A549 (cell line): ENCODE results near the gene ABHD5. TPM values are rescaled to one million over a fixed set of nuclear protein-coding genes. Genes with fewer than 3 reads are reported as not detected.

Experiments used
- ATAC-seq, 2 experiments: fragments of 200-7000 bp in 1 of 2; fragments of >200 bp in 1 of 2; cut with Nextera tagmentation in 1 of 2; cut with Tn5 transposase in 1 of 2; 3 replicates each; pipeline versions ENCODE4 v1.8.0 to v1.9.1; 2018 to 2020; ENCODE audit warnings: mild to moderate bottlenecking in 1 of 2, moderate library complexity in 1 of 2
- CTCF ChIA-PET: fragments of 300-600 bp; sonication (Branson Sonifier 250); formaldehyde crosslinking; extraction: SDS; loops from one replicate; lab custom pipeline; 2021; ENCODE audit warnings: antibody characterized with exemption, inconsistent platforms; lab: Yijun Ruan, JAX
- POLR2A ChIA-PET: fragments of 350-600 bp; formaldehyde crosslinking; extraction: SDS; loops from one replicate; lab custom pipeline; 2021; ENCODE audit warnings: antibody characterized with exemption, inconsistent platforms; lab: Yijun Ruan, JAX
- DNase-seq, 2 experiments: peaks; one replicate each; pipeline versions ENCODE4 v3.0.0 to v3.0.0-alpha.2; 2011 to 2016; ENCODE audit warnings: low read depth in 1 of 2, low spot score in 1 of 2
- FAIRE-seq: peaks from 2 replicates; lab custom pipeline; 2011; peaks lifted over from hg19 to GRCh38; lab: Jason Lieb, UNC
- H3K27ac ChIP-seq, 2 experiments: fragments of >200 bp; sonication (Bioruptor Twin); formaldehyde crosslinking; 3 replicates each; pipeline ENCODE4 v1.5.1; 2016 to 2017
- H3K4me1 ChIP-seq: fragments of >200 bp; sonication (Bioruptor Twin); formaldehyde crosslinking; 3 replicates; pipeline ENCODE4 v1.6.1; 2016
- H3K4me2 ChIP-seq: fragments of >200 bp; sonication (Bioruptor Twin); formaldehyde crosslinking; 3 replicates; pipeline ENCODE4 v1.6.1; 2016
- H3K4me3 ChIP-seq: fragments of >200 bp; sonication (Bioruptor Twin); formaldehyde crosslinking; 3 replicates; pipeline ENCODE4 v1.5.1; 2016
- H3K9me3 ChIP-seq: fragments of >200 bp; sonication (Bioruptor Twin); formaldehyde crosslinking; 3 replicates; pipeline ENCODE4 v1.6.1; 2016
- EHF ChIP-seq: fragments of 250-450 bp; sonication (Bioruptor Pico); IDR thresholded peaks from 2 replicates; pipeline ENCODE4 v1.5.0; 2020; ENCODE audit warnings: mild to moderate bottlenecking
- EP300 ChIP-seq, 2 experiments: fragments of >200 bp; sonication (Bioruptor Twin); formaldehyde crosslinking; IDR thresholded peaks; 2 replicates in 1 of 2; 3 replicates in 1 of 2; pipeline ENCODE4 v1.6.1; 2016 to 2017
- ESRRA ChIP-seq: fragments of 150-350 bp; IDR thresholded peaks from 2 replicates; pipeline ENCODE4 v1.6.1; 2014; ENCODE audit warnings: mild to moderate bottlenecking, low read length, borderline replicate concordance
- KDM5A ChIP-seq: fragments of 200-600 bp; sonication (generic); IDR thresholded peaks from 2 replicates; pipeline ENCODE4 v1.6.1; 2016; ENCODE audit warnings: antibody characterized with exemption, mild to moderate bottlenecking
- MAFK ChIP-seq: fragments of 450-650 bp; IDR thresholded peaks from 2 replicates; pipeline ENCODE4 v1.6.1; 2014; ENCODE audit not compliant: partially characterized antibody
- POLR2A ChIP-seq: IDR thresholded peaks from 2 replicates; pipeline ENCODE4 v1.6.1; 2012; ENCODE audit warnings: mild to moderate bottlenecking, low read length
- RAD21 ChIP-seq, 2 experiments: fragments of >200 bp in 1 of 2; sonication (Bioruptor Twin) in 1 of 2; formaldehyde crosslinking in 1 of 2; IDR thresholded peaks in 1 of 2; conservative IDR thresholded peaks in 1 of 2; 2 replicates in 1 of 2; 3 replicates in 1 of 2; pipeline ENCODE4 v1.6.1; 2012 to 2018; ENCODE audit warnings: inconsistent platforms in 1 of 2
- RFX5 ChIP-seq: fragments of 450-650 bp; IDR thresholded peaks from 2 replicates; pipeline ENCODE4 v1.7.1; 2014; ENCODE audit warnings: antibody characterized with exemption, mild to moderate bottlenecking, moderate library complexity
- SMC3 ChIP-seq: fragments of >200 bp; sonication (Bioruptor Twin); formaldehyde crosslinking; IDR thresholded peaks from 3 replicates; pipeline ENCODE4 v1.6.1; 2018; ENCODE audit warnings: inconsistent platforms
- TP53 ChIP-seq: fragments of 250-450 bp; sonication (Bioruptor Pico); IDR thresholded peaks from 2 replicates; pipeline ENCODE4 v1.5.0; 2021; ENCODE audit warnings: mild to moderate bottlenecking, moderate library complexity
- WGBS: methylation state at CpG from one replicate; pipeline ENCODE4 v1.1.6; 2017; ENCODE audit errors: missing lambda C conversion rate; 5-methylcytosine and 5-hydroxymethylcytosine counted together
- polyA plus RNA-seq, 4 experiments: library from polyadenylated mRNA; depleted of rRNA in 3 of 4; stranded (reverse); fragments of >200 nt; fragmentation: RNase III in 1 of 4; extraction: RNeasy Plus Mini Kit Qiagen cat#74134 plus additional on column Dnase treatment in 1 of 4; gene quantifications; 2 replicates in 3 of 4; 3 replicates in 1 of 4; pipeline ENCODE4 v1.2.3, GENCODE V29; 2011 to 2017
- TF ChIP-seq, protein P1 (sequence below): fragments of >200 bp; sonication (Bioruptor Twin); formaldehyde crosslinking; IDR thresholded peaks from 3 replicates; pipeline ENCODE4 v1.5.1; 2016
- TF ChIP-seq, protein P2 (sequence below): fragments of 250-450 bp; sonication (Bioruptor Pico); IDR thresholded peaks from 2 replicates; pipeline ENCODE4 v1.5.0; 2021; ENCODE audit warnings: mild to moderate bottlenecking, moderate library complexity, borderline replicate concordance
- TF ChIP-seq, protein P3 (sequence below): fragments of 450-650 bp; IDR thresholded peaks from 2 replicates; pipeline ENCODE4 v1.6.1; 2014; ENCODE audit warnings: antibody characterized with exemption
- TF ChIP-seq, protein P4 (sequence below): fragments of >200 bp; sonication (Bioruptor Twin); formaldehyde crosslinking; IDR thresholded peaks from 3 replicates; pipeline ENCODE4 v1.6.1; 2016
- TF ChIP-seq, protein P5 (sequence below): IDR thresholded peaks from 2 replicates; pipeline ENCODE4 v1.6.1; 2012

Gene ABHD5
- polyA plus RNA-seq, 2 of the 4 experiments (the other 2 are of a cell fraction), result 16.6 to 17.8 TPM

DNA sequence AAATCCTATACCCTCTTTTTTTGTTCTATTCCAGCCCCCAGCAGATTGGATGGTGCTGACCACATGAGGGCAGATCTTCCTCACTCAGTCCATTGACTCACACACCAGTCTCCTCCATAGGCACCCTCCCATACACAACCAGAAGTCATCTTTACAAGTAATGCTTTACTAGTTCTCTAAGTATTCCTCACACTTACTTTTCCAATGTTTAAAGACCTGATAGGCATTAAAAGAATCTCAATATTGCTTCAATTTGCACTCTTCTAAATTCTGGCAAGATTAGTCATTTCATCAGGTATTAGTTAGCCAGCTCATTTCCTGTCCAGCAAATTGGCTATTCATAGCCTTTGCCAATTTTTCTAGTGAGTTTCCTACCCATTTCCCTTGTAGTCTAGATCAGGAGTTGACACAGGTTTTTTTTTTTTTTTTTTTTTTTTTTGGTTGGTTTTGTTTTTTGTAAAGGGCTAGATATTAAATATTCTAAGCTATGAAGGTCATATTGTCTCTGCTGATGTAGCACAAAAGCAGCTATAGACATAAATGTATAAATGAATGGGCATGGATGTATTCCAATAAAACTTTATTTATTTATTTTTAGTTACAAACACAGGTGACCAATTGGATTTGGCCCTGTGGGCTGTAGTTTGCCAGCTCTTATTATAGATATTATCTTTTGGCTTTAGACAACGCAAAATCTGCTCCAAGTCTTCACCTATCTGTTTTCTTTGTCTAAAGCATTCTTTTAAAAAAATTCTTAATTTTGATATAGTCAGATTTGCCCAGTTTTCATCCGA, 76.1 kb downstream of the ABHD5 start:
- WGBS, result 88% methylated on average over 2 of the region's 2 CpGs
- H3K4me3 ChIP-seq, result no peak overlapping the region
- DNase-seq, result peak in 1 of 2 experiments; percentile 20
- no peak for FAIRE-seq
- no peaks in the 10 kb centered on the region for H3K9me3 ChIP-seq
- H3K4me1 ChIP-seq, result peaks cover 27% of the 10 kb centered on the region
- peak overlapping the region in 1 of 2 experiments; percentile 58; a peak in 2 of 6 replicates for H3K27ac ChIP-seq
- ChIA-PET CTCF (interaction anchor here (0.6 to 1.5 kb wide), 4 partner anchors 10 to 1021 kb away, joined by 3 to 4 read pairs (median 3); no protein-coding TSS in a partner anchor), POLR2A (no interaction called here)
- TF ChIP-seq KDM5A (no peak), RAD21 (conservative IDR thresholded peaks at IDR 0.05 in 1 of 2, IDR thresholded peaks at IDR 0.05 in 1 of 2) (peak; percentile 20 to 38; a peak in 2 of 5 replicates)
- TF ChIP-seq, protein P1, sequence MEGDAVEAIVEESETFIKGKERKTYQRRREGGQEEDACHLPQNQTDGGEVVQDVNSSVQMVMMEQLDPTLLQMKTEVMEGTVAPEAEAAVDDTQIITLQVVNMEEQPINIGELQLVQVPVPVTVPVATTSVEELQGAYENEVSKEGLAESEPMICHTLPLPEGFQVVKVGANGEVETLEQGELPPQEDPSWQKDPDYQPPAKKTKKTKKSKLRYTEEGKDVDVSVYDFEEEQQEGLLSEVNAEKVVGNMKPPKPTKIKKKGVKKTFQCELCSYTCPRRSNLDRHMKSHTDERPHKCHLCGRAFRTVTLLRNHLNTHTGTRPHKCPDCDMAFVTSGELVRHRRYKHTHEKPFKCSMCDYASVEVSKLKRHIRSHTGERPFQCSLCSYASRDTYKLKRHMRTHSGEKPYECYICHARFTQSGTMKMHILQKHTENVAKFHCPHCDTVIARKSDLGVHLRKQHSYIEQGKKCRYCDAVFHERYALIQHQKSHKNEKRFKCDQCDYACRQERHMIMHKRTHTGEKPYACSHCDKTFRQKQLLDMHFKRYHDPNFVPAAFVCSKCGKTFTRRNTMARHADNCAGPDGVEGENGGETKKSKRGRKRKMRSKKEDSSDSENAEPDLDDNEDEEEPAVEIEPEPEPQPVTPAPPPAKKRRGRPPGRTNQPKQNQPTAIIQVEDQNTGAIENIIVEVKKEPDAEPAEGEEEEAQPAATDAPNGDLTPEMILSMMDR, result 0 out of 3 replicates have a peak, but pooled peaks have one; percentile 10
- H3K4me2 ChIP-seq, result no peak overlapping the region
- no peak for ATAC-seq

DNA sequence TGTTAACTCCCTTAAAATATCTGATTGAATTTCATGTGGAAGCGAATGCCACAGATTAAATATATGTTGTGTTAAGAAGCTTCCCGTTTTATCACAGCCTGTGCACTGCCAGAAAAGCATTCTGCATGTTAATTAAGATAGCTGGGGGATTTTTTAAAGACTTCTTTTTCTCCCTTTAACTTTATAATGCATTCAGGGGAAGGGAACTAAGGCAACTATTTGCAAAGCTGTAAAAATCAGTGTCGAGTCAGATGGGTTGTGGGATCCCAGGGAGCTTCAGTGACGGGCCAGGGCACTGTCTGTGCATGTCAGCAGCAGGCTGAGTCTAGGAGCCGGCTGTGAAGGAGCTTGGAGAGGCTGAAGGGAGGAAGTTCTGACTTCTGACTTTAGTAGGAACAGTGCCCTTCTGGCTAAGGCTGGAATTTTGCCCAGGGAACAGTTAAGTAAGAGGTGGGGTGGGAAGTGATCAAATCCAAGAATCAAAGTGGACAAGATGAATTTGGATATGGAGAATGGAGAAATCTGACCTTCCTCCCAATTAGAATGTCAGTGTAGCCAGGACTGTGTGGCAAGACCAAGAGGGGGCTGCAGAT, 77.7 kb downstream of the ABHD5 start:
- Histone ChIP-seq H3K4me3 (no peak overlapping the region), H3K4me1 (peaks cover 41% of the 10 kb centered on the region), H3K4me2 (peak overlapping the region; percentile 86; the same call in 1 of the 3 replicates), H3K27ac (peak overlapping the region; percentile 63 to 82; a peak in 5 of 6 replicates), H3K9me3 (no peaks in the 10 kb centered on the region)
- no peak for DNase-seq
- ChIA-PET POLR2A (interaction anchor here (0.9 kb wide), 1 partner anchor 126 kb away, joined by 3 read pairs; no protein-coding TSS in a partner anchor), CTCF (interaction anchor here (0.7 to 2.1 kb wide), 20 partner anchors 9 to 467 kb away, joined by 3 to 14 read pairs (median 4); no protein-coding TSS in a partner anchor)
- TF ChIP-seq, protein P2, sequence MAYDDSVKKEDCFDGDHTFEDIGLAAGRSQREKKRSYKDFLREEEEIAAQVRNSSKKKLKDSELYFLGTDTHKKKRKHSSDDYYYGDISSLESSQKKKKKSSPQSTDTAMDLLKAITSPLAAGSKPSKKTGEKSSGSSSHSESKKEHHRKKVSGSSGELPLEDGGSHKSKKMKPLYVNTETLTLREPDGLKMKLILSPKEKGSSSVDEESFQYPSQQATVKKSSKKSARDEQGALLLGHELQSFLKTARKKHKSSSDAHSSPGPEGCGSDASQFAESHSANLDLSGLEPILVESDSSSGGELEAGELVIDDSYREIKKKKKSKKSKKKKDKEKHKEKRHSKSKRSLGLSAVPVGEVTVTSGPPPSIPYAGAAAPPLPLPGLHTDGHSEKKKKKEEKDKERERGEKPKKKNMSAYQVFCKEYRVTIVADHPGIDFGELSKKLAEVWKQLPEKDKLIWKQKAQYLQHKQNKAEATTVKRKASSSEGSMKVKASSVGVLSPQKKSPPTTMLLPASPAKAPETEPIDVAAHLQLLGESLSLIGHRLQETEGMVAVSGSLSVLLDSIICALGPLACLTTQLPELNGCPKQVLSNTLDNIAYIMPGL (CRISPR knock-in tag), result no peak
- TF ChIP-seq, protein P3, sequence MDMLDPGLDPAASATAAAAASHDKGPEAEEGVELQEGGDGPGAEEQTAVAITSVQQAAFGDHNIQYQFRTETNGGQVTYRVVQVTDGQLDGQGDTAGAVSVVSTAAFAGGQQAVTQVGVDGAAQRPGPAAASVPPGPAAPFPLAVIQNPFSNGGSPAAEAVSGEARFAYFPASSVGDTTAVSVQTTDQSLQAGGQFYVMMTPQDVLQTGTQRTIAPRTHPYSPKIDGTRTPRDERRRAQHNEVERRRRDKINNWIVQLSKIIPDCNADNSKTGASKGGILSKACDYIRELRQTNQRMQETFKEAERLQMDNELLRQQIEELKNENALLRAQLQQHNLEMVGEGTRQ, result no peak
- no peak for TF ChIP-seq MAFK
- TF ChIP-seq, protein P4, sequence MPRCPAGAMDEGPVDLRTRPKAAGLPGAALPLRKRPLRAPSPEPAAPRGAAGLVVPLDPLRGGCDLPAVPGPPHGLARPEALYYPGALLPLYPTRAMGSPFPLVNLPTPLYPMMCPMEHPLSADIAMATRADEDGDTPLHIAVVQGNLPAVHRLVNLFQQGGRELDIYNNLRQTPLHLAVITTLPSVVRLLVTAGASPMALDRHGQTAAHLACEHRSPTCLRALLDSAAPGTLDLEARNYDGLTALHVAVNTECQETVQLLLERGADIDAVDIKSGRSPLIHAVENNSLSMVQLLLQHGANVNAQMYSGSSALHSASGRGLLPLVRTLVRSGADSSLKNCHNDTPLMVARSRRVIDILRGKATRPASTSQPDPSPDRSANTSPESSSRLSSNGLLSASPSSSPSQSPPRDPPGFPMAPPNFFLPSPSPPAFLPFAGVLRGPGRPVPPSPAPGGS, result no peak
- no peak for TF ChIP-seq EHF (CRISPR knock-in tag)
- TF ChIP-seq RFX5, result no peak
- TF ChIP-seq, protein P5, sequence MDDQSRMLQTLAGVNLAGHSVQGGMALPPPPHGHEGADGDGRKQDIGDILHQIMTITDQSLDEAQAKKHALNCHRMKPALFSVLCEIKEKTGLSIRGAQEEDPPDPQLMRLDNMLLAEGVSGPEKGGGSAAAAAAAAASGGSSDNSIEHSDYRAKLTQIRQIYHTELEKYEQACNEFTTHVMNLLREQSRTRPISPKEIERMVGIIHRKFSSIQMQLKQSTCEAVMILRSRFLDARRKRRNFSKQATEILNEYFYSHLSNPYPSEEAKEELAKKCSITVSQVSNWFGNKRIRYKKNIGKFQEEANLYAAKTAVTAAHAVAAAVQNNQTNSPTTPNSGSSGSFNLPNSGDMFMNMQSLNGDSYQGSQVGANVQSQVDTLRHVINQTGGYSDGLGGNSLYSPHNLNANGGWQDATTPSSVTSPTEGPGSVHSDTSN, result no peak
- TF ChIP-seq EP300 (IDR thresholded peaks at IDR 0.05), result no peak
- no peak for TF ChIP-seq TP53
- TF ChIP-seq ESRRA, result no peak
- no peak for TF ChIP-seq SMC3
- no peak for TF ChIP-seq POLR2A
- ATAC-seq, result no peak
- FAIRE-seq, result no peak
- WGBS, result 89% methylated on average over 5 of the region's 5 CpGs
